ENCODE data around the gene CRYM.
A peak's percentile ranks its signal among the peaks of the same experiment; 100 is the strongest.
"Not testable (repeated sequence)": the region's sequence is repeated elsewhere in the genome, so short reads cannot be mapped to it uniquely, and the experiment has no call there.

Gene CRYM

DNA sequence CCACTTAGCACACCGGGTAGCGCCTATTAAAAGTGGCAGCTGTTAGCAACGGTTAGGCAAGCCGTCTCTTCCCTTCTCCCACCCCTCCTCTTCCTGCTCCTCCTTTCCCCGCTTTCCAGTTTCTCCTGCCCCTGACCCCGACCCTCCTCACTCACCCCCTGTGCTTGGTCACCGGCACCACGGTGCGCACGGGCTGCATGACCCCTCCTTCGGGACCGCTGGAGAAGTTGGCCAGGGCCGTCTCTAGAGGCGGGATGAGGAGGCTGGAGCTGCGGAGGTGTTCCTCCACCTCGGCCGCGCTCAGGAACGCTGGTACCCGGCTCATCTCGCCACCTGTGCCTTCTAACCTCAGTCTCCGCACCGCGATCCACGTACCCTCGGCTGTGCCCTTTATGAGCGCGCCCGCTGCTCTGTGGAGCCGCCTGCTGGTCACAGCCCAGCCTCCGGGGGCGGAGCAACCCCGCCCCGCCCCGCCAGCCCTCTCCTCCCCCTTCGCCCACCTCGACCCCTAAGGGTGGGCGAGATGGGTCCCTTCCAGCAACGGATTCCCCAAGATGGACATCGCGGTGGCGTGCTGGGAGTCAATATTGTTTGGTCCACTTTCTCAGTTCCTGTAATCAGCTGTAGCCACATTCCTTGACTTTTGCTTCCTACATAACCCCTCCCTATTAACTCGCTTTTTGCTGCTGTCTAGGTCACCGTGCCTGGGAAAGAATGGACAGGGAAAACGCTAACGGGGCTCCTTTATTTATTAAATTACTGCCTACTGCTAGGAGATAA is at the start of gene CRYM:
Gene CRYM (minus strand): TSS at position 364 of the 780 bp plus-strand sequence. CDS start 39 bp downstream, at position 325.
- ATAC-seq (peak; percentile 92), DNase-seq (peak; percentile 71)

DNA sequence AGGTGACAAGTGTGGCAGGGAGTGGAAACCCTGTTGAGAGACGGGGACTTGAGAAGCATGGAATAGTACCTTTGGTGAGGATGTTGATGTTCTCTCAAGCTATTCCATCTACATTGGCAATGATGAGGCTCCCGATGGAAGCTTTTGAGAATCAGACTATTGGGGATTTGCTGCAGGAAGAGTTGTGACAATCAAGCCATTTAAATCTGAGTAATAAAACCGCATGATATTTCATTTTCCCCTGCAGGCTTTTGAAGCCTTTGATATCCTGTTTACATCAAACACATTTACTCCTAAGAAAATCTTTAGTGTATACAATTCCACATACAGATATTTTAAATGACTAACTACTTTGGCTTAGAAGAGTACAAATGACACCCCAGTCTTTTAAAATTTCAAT is 49.0 kb upstream of the CRYM start:
- DNase-seq (no peak), ATAC-seq (no peak)

- ATAC-seq (no peak), DNase-seq (no peak)
These were observed 48.4 kb upstream of the CRYM start for GRCh38 chr16:21326459-21326858.

GRCh38 chr16:21324267-21324666 is 46.2 kb upstream of the CRYM start:
- DNase-seq (no peak), ATAC-seq (no peak)

- not testable (repeated sequence) for DNase-seq, ATAC-seq
These were observed 44.2 kb upstream of the CRYM start for GRCh38 chr16:21322251-21322650.

DNA sequence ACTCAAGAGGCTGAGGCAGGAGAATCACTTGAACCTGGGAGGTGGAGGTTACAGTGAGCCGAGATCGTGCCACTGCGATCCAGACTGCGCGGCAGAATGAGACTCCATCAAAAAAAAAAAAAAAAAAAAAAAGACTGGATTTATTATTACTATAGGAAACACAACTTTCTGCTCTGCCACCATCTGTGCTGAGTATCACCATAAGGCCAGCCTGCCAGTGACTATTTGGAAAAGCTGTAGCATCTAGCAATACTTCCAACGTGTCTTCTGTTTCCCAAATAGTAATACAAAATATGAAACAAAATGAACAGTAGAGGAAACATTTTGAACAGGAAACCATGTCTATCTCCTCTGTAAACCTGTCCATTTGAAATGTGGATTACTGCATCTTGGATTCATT is 43.6 kb upstream of the CRYM start:
- no peak for DNase-seq
- ATAC-seq: no peak

- DNase-seq (no peak), ATAC-seq (no peak)
These were observed 36.2 kb upstream of the CRYM start for GRCh38 chr16:21314339-21314738.

- ATAC-seq, DNase-seq: not testable (repeated sequence)
These were observed 34.8 kb upstream of the CRYM start for GRCh38 chr16:21312863-21313372.

GRCh38 chr16:21312046-21312445 is 34.0 kb upstream of the CRYM start:
- not testable (repeated sequence) for ATAC-seq, DNase-seq

- not testable (repeated sequence) for ATAC-seq, DNase-seq
These were observed 28.6 kb upstream of the CRYM start for GRCh38 chr16:21306712-21307111.

GRCh38 chr16:21302898-21303528 is 24.9 kb upstream of the CRYM start:
- DNase-seq (no peak), ATAC-seq (no peak)

DNA sequence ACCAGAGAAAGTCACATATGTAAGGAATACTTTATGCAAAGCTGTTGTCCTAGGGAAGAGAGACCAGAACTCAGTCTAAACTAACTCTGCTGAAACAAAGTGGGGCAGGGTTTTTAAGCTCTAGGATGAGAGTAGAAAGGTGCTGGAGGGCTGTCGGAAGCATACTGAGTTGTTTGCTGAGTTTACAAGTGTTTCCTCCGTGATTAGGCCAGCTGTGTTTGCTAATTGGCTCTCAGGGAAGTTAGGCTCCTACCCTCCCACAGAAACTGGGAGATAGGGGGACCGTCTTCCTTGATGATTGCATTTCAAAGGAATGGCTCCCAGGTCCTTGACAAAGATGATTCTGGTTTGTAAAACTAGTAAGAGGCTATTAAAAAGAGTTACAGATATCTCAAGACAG is 24.4 kb upstream of the CRYM start:
- ATAC-seq (no peak), DNase-seq (no peak)

DNA sequence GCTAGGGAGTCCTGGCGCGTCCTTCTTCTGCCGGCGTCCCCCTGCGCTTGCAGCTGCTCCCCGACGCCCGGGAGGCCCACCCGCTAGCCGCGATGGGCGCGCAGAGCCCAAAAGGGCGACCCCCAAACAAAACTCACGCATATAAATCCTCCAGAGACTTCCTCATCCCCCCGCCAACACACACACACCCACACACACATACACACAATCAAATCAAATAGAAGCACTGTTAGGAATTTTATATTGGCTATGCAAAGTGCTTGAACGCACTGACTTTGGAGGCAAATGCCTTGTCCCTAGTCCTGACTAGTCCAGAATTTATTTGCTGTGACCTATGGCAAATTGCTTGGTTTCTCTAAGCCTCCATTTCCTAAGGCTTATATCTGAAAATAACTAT is 23.8 kb upstream of the CRYM start:
- DNase-seq (no peak), ATAC-seq (no peak)

GRCh38 chr16:21301168-21301894 is 23.2 kb upstream of the CRYM start:
- peak; percentile 64 for DNase-seq

DNA sequence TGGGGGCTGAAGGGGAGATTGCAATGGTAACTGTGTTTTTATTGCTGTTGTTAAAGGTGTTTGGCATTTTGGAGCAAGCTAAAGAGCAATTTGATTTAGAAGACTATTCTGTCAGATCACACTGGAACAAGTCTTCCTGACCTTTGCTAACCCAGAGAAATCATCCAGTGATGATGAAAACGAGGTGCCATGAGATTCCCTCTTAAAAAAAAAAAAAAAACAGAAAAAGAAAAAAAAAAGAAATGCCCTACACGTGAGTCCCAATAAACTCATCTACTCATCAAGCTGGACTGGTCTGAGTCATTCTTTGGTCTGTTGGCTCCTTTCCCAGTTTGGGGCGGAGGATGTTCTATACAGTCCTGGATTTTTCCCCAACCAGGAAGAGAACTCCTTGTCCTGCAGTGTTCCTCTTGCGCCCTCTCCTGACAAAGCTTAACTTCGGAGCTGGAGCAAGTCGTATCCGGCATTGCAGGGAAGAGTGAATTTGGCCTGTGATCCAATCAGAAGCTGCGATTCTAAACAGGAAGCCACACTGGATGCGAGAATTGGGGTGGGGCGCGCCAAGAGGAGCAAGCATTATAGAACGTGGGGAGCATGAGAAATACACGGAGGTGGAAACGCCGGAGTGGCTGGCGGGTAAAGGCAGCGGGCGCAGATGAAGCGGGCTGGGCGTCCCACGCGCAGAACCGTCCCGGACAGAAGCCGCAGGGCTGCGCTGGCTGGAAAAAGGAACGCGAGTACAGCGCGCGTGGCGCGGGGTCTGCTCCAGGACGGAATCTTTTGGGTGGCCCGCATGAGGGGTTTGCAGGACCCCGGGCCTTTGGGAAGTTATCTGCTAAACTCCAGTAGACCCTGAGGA is 22.4 kb upstream of the CRYM start:
- peak; percentile 67 for DNase-seq

More at GRCh38 chr16:21301168-21301894, 23.2 kb upstream of the CRYM start:
- ATAC-seq: peak; percentile 44

GRCh38 chr16:21289789-21290188 is 11.7 kb upstream of the CRYM start:
- not testable (repeated sequence) for ATAC-seq, DNase-seq

More for the DNA sequence above, 22.4 kb upstream of the CRYM start:
- peak; percentile 80 for ATAC-seq

DNA sequence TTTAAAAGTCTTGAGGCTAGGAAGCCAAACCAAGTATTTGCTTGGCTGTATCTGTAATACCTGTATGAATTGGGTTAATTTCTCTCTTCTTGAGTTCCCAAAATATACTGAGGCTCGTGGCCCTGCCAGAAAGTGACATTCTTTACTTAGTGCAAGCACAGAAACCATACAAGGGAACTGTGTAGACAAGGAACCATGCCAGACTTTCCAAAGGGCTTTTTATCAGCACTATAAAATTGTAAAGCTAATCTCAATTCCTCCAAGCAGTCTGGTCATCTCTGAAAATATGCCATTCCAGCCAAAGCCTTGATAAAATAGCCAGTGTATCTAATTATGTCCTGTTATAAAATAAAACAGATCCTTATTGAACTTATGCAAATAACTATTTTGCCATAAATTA is 7.2 kb upstream of the CRYM start:
- ATAC-seq (no peak), DNase-seq (no peak)

GRCh38 chr16:21284414-21284813 is 6.3 kb upstream of the CRYM start:
- no peak for ATAC-seq
- DNase-seq: no peak

DNA sequence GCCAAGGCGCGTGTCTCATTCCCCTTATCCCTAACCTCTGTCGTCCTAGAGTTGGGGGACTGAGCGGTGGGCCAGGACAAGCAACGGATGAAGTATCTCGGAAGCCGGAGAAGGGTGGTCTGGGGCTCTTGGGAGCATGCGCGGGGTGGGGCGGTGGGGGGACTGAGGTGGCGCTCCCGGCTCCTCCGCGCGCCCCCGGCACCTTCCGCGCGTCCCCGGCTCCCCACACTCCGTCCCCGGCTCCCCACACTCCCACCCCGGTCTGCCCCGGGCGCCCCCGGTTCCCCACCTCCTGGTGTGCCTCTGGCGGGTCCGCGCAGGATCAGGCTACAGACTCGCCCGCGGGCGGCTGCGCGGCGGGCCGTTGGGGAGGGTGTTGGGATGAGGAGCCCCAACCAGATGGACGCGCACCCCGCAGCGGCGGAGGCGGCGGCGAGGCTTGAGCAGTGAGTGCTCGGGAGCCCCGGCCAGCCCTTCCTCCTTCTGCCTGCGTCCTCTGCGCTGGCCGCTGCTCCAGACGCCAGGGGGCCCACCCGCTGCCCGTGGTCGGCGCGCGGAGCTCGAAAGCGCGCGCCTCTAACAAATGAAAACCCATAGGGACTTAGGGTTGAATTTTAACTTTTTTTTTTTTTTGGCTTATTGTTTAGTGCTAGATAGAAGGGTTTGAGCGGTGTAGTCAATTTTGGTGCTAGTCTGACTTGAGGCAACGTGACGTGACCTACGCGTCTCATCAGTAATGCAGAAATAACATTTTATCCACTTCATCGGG is 5.6 kb upstream of the CRYM start:
- DNase-seq: peak; percentile 27

GRCh38 chr16:21281698-21282389 is 3.8 kb upstream of the CRYM start:
- DNase-seq (no peak), ATAC-seq (no peak)

More for the DNA sequence above, 5.6 kb upstream of the CRYM start:
- ATAC-seq: peak; percentile 52
